DMS153 (cell line): ENCODE data around the gene USP24.

ENCODE experiments used
- DNase-seq: peaks from one replicate; lab custom pipeline; 2025; lab: John Stamatoyannopoulos, UW

Gene USP24

DNA sequence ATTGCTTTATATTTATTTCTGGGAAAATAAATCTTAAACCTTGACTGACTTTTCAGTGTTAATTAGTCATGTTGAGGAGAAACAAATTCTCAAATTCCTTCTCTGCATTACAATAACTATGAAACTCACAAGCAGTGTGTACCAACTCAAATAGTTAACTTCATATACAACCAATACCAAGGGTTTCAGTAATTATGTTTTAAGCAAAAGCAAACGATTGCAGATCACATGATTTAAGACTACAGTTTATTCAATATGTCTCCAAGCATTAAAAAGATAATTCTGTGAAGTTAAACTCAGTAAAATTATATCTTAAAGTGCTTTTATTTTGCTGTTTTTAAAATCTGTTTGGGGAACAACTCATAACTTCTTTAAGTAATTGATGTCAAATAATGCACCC, 147.2 kb downstream of the USP24 start:
- no peak for DNase-seq

- DNase-seq = no peak
These were observed 148.0 kb downstream of the USP24 start for GRCh38 chr1:55067022-55067778.

- DNase-seq = no peak
These were observed 149.5 kb downstream of the USP24 start for GRCh38 chr1:55065648-55066047.

DNA sequence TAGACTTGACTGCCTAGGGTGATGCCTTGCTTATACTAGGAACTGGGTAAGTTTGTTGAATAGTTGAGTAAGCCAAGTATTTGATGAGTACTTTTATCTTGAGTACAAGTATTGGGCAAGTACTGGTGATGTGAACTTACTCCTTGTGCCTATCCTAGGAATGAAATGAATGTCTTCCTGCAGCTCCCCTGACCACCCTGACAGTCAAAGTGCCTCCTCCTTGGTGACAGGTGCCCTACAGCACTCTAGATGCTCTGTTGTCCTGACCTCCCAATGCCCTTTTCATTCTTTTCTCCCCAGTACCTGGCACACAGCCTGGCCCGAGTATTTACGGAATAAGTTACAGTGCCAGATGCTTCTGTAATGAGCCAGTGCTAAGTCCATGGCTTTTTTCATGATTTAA, 150.3 kb downstream of the USP24 start:
- no peak for DNase-seq

GRCh38 chr1:55064071-55064581, 151.0 kb downstream of the USP24 start:
- DNase-seq = peak; percentile 19

DNA sequence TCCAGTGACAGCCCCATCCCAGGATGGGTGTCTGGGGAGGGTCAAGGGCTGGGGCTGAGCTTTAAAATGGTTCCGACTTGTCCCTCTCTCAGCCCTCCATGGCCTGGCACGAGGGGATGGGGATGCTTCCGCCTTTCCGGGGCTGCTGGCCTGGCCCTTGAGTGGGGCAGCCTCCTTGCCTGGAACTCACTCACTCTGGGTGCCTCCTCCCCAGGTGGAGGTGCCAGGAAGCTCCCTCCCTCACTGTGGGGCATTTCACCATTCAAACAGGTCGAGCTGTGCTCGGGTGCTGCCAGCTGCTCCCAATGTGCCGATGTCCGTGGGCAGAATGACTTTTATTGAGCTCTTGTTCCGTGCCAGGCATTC, 151.6 kb downstream of the USP24 start:
- no peak for DNase-seq

- no peak for DNase-seq
These were observed 152.2 kb downstream of the USP24 start for GRCh38 chr1:55062801-55063576.

GRCh38 chr1:55061706-55062321, 153.3 kb downstream of the USP24 start:
- no peak for DNase-seq

DNA sequence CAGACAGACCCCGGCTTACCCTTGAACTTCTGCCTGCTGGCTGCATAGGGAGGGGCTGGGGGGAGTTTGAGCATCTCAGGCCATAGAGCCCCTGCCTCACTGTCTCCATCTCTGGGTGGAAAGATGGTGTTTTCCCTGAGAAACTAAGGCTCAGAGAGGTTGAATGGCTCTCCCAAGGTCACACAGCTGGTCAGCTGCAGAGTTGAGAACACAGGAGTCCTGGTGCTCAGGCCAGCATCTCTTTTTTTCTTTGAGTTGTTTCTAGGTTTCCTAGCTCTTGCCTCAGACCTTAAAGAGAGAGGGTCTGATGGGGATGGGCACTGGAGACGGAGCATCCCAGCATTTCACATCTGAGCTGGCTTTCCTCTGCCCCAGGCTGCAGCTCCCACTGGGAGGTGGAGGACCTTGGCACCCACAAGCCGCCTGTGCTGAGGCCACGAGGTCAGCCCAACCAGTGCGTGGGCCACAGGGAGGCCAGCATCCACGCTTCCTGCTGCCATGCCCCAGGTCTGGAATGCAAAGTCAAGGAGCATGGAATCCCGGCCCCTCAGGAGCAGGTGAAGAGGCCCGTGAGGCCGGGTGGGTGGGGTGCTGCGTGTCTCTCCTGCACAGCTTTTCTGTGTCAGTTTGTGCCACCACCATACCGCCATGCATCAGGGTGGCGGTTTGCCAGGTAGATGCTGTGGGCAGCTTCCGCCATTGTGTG, 154.0 kb downstream of the USP24 start:
- DNase-seq = no peak

DNA sequence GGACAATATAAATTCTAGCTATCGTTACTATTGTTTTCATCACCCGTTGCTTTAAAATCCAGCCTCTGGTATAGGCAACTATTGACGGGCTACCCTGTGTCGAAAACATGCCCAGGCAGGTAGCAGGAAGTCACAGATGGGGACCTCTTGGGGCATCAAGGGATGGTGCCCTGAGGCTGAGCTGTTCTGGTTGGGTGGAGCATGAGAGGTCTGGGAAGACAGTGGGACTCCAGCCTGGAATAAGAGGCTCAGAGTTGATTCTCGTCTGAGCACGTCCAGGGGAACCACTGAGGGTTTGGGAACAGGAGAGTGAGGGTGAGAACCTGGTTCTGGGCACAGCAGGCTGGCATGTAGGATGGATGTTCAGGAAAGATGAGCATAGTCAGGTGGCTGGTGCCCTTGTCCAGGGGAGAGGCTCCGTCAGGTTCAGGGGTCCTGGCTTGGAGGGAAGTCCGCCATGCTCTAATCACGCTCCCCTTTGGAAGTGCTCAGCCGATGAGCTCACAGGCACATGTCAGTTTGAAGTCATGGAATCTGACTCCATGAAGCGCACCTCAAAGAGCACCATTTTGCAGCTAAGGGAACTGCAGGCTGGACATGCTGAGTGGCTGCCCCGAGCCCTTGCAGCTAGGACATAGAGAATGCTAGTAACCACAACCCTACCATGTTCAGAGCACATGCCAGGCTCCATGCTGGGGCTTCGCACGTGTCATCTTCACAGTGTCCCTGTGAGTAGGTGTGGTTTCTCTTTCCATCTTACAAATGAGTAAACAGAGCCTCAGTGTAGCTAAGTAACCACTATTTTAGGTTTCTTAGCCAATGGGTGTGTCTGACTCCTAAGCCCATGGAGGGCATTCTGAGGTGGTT, 154.8 kb downstream of the USP24 start:
- DNase-seq = no peak

DNA sequence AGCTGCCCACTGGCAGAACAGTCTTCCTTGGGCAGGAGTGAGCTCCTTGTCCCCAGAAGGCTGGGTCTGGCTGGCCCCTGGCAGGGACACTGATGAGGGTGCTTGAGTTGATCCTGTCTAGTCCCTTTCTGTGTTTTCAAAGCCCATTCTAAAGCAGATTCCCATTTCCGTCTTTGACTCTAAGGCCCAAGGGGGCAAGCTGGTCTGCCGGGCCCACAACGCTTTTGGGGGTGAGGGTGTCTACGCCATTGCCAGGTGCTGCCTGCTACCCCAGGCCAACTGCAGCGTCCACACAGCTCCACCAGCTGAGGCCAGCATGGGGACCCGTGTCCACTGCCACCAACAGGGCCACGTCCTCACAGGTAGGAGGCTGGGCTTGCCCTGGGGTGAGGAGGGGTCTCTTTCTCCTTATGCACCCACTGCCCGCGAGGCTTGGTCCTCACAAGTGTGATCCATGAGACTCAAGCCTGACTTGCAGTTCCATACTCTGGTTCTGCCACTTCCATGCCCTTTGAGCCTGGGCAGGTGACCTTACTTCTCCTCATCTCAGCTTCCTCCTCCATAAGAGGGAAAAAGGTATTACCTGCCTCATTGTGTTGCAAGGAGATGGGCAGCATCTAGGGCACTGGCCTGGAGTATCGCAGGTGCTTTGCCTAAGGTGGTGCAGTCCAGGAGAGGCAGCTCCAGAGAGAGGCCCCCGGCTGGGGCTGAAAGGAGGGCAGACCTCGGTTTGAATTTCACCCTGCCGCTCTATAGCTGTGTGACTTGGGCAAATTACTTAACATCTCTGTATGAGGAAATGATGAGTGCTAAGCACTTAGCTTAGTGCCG, 155.6 kb downstream of the USP24 start:
- DNase-seq = no peak

GRCh38 chr1:55057956-55058298, 157.2 kb downstream of the USP24 start:
- DNase-seq = no peak

DNA sequence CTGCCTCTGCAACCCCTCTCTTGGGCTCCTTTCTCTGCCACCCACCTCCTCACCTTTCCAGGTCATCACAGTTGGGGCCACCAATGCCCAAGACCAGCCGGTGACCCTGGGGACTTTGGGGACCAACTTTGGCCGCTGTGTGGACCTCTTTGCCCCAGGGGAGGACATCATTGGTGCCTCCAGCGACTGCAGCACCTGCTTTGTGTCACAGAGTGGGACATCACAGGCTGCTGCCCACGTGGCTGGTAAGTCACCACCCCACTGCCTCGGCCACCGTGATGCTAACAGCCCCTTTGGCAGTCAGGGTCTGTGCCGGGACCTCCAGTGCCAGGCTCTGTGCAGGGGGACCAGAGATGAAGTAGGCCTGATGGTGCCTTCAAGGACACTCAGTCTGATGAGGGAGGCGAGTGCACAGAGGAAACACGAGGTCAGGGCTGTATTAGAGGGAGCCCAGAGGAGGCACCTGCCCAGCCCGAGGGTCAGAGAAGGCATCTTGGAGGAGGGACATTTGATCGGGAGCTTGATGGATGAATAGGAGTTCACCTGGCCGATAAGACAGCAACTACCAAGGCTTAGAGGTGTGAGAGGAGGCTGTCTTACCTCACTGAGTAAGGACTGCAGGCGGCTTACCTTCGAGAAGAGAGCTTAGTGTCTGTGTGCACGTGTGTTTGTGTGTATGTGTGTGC, 157.8 kb downstream of the USP24 start:
- no peak for DNase-seq

DNA sequence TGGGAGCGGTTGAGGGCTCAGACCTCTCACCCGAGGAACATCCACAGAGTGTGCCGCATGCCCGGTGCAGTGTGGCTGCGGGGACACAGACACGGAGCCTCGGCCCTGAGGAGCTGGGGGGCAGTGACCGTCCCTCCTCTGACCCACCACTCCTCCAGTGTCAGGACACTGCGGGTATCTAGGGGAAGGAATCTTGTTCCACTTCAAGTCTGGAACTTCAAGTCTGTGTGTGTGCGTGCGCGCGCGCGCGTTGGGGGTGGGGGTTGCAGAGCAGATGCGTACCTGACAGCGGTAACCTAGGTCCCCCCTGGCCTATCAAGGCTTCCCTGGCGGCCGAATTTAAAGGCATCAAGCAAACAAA, 158.6 kb downstream of the USP24 start:
- DNase-seq = no peak

DNA sequence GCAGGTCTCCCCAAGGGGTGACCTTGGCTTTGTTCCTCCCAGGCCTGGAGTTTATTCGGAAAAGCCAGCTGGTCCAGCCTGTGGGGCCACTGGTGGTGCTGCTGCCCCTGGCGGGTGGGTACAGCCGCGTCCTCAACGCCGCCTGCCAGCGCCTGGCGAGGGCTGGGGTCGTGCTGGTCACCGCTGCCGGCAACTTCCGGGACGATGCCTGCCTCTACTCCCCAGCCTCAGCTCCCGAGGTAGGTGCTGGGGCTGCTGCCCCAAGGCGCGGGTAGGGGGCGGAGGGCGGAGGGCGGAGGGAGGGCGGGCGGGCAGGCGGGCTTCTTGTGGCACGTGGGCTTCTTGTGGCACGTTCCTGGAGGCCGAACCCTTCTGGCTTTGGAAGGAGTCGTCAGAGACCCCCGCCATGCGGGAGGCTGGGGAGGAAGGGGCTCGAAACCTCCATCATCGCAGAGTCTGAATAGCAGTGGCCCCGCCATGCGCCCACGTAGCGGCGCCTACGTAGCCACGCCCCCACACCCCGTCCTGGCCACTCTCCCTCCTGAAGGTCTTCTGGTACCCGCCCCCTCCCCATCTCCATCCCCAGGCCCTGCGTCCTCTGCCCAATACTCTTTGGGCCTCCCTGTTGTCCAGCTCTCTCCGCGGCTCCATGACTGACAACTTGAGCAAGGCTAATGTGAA, 159.1 kb downstream of the USP24 start:
- no peak for DNase-seq

DNA sequence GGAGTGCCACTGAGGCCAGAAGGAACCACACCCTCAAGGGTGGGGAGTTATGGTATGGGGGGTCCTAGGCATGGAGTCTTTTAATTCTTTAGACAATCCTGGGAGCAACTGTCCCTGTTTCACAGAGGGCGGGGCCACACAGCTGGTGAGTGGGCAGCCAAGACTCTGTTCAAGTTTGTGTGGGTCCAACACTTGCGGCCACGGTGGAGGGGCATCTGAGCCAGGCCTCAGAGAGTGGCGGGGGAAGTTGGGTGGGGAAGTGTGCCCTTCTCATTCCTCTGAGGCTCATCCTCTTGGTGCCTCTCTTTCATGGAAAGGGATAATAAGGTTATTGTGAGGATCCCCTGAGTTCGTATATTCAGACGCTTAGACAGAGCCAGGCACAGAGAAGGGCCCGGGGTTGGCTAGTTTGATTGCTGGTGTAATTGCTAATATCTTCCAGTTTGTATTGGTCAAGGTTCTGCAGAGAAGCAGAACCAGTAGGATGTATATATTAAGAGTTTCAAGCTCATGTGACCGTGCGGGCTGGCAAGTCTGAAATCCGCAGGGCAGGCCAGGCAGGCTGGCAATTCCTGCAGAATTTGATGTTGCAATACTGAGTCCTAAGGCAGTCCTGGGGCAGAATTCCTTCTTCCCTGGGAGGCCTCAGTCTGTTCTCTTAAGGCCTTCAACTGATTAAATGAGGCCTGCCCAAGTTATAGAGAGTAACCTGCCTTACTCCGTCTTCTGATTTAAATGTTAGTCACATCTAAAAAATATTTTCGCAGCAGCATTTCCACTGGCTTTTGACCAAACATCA, 159.9 kb downstream of the USP24 start:
- DNase-seq = no peak

DNA sequence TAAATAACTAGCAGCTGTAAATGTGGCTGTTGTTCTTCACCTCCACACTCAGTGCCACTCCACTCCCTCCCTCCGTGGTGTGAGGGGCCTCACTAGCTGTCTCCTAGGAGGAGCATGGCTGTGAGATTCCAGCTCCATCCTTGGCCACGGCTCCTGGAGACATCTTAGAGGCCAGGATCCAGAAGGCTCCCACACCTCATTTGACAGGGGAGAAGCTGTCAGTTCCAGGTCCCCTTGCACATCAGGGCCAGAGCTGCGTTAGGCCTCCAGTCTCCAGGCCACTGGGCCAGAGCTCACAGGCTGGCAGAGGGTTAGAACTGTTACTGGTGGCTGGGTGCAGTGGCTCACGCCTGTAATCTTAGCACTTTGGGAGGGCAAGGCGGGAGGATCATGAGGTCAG, 160.8 kb downstream of the USP24 start:
- no peak for DNase-seq

DNA sequence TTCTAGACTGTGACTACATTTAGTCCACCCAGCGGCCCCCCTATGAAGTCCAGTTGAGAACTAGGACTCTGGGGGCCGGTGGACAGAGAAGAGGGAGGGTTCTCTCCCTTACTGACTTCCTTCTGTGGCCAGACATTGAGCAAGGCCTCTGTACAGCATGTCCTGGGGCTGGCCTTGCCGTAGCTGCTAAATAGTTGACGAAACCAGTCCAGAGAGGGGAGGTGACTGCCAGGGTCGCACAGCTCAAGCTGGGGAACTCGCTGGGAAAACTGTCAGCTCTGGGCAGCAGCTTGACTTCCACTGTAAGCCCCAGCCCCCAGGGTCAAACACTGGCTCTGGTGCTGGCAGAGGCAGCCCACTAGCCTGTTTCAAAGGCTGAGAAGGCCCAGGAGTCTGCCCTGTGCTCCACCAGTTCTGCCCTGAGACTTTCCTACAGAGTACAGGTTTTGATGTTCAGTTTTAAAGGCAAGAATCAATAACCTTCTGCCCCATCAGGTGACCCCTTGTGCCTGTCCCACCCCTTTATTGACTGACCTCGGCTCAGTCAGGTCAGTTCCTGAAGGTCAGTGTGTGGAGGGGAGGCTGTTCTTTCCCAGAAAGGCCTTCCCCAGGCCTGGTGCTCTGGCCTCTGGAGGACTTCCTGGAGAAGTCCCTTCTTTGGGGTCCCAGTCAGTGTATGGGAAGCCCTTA, 161.8 kb downstream of the USP24 start:
- DNase-seq = no peak
